Nephron (organoid): ENCODE results near the gene KCNQ4.
A peak's percentile ranks its signal among the peaks of the same experiment; 100 is the strongest.

ENCODE experiments used
- H3K27ac Mint-ChIP-seq, 3 experiments: 2 replicates each; pipeline ENCODE4 v1.8.0; 2020; ENCODE audit warnings: mixed read lengths in 3 of 3, mild to moderate bottlenecking in 2 of 3, moderate library complexity in 1 of 3
- H3K27me3 Mint-ChIP-seq: 2 replicates; pipeline ENCODE4 v1.8.0; 2021; ENCODE audit warnings: low read depth, mild to moderate bottlenecking, moderate library complexity, mixed read lengths
- H3K36me3 Mint-ChIP-seq: 2 replicates; pipeline ENCODE4 v1.8.0; 2020; ENCODE audit warnings: low read depth, mixed read lengths
- H3K4me1 Mint-ChIP-seq: 2 replicates; pipeline ENCODE4 v1.8.0; 2020; ENCODE audit warnings: mixed read lengths
- H3K4me3 Mint-ChIP-seq, 3 experiments: 2 replicates each; pipeline ENCODE4 v1.8.0; 2020; ENCODE audit warnings: mild to moderate bottlenecking in 3 of 3, mixed read lengths in 3 of 3, moderate library complexity in 2 of 3
- H3K9me3 Mint-ChIP-seq: 2 replicates; pipeline ENCODE4 v1.8.0; 2020; ENCODE audit warnings: mixed read lengths
- TF ChIP-seq, protein P1 (sequence below), 3 experiments: fragments of 200-600 bp; sonication (generic); IDR thresholded peaks; one replicate each; pipeline ENCODE4 v1.5.0; 2021; ENCODE audit warnings: antibody characterized with exemption in 3 of 3; ENCODE audit not compliant: unreplicated experiment in 3 of 3

The KCNQ4 gene

DNA sequence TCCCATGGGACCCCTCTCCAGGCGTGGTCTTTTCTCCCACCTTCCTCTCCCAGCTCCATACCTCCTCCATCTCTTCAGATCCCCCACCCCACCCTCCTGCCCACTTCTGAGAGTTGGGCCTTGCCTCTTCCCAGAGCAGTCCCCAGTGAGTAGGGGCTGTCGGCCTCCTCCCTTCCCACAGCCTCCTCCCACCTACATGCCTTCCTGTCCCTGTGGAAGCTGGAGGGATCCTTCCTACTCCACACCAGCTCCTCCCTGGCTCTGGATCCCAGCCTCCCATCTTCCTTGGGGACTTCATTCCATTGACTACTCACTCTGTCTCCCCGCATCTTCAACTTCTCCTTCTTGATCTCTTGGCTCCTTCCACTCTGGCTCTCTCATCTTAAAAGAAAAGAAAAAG, 24.9 kb downstream of the KCNQ4 start:
- Mint-ChIP-seq H3K36me3 (no peaks in the 10 kb centered on the region), H3K27me3 (peaks cover 9% of the 10 kb centered on the region), H3K27ac (peak overlapping the region; percentile 71 to 78 (median 78)), H3K9me3 (no peaks in the 10 kb centered on the region), H3K4me3 (peak overlapping the region in 1 of 3 experiments; percentile 5), H3K4me1 (peaks cover 42% of the 10 kb centered on the region)
- TF ChIP-seq, protein P1, sequence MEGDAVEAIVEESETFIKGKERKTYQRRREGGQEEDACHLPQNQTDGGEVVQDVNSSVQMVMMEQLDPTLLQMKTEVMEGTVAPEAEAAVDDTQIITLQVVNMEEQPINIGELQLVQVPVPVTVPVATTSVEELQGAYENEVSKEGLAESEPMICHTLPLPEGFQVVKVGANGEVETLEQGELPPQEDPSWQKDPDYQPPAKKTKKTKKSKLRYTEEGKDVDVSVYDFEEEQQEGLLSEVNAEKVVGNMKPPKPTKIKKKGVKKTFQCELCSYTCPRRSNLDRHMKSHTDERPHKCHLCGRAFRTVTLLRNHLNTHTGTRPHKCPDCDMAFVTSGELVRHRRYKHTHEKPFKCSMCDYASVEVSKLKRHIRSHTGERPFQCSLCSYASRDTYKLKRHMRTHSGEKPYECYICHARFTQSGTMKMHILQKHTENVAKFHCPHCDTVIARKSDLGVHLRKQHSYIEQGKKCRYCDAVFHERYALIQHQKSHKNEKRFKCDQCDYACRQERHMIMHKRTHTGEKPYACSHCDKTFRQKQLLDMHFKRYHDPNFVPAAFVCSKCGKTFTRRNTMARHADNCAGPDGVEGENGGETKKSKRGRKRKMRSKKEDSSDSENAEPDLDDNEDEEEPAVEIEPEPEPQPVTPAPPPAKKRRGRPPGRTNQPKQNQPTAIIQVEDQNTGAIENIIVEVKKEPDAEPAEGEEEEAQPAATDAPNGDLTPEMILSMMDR (IDR thresholded peaks at IDR 0.05; ENCODE audit: unreplicated experiment in 3 of 3) = no peak

DNA sequence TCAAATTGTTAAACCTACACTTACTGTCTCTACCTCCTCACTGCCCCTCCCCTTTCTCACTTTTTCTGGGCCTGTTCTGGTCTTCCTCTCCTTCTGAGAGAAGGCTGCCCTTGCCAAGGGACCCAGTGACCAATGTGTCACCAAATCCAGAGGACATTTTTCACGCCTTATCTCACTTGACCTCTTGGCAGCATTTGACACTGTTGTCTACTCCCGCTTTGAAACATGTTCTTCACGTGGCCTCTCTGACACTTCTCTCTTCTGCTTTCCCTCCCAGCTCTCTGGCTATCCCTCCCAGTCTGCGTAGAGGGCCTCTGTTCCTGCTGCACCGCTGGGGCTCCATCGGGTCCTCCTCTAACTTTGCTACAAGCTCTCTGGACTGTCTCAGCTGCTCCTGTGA, 25.3 kb downstream of the KCNQ4 start:
- peaks cover 9% of the 10 kb centered on the region for H3K27me3 Mint-ChIP-seq
- H3K36me3 Mint-ChIP-seq = no peaks in the 10 kb centered on the region
- TF ChIP-seq, protein P1 (IDR thresholded peaks at IDR 0.05; ENCODE audit: unreplicated experiment in 3 of 3) = no peak
- H3K4me3 Mint-ChIP-seq = peak overlapping the region in 1 of 3 experiments; percentile 5
- H3K9me3 Mint-ChIP-seq = no peaks in the 10 kb centered on the region
- H3K27ac Mint-ChIP-seq = peak overlapping the region; percentile 71 to 78 (median 78)
- H3K4me1 Mint-ChIP-seq = peaks cover 42% of the 10 kb centered on the region

DNA sequence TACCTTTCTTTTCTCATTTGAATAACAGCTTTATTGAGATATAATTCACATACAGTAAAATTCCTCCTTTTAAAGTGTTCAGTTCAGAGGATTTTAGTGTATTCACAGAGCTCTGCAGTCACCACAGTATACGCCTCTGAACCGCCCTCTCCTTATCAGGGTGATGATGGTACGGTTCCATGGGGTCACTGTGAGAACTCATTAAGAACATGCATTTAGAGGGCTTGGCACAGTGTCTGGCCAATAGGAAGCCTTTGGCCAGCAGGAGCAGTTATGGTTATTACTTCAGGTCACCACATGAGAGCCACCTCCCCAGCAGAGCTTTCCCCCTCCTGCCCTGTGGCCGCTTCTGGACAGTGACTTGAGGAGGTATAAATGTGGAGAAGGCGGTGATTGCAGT, 27.3 kb downstream of the KCNQ4 start:
- H3K27ac Mint-ChIP-seq = peak overlapping the region in 1 of 3 experiments; percentile 40
- H3K27me3 Mint-ChIP-seq = peaks cover 16% of the 10 kb centered on the region
- H3K36me3 Mint-ChIP-seq = no peaks in the 10 kb centered on the region
- no peaks in the 10 kb centered on the region for H3K9me3 Mint-ChIP-seq
- peaks cover 35% of the 10 kb centered on the region for H3K4me1 Mint-ChIP-seq
- H3K4me3 Mint-ChIP-seq = no peak overlapping the region
- TF ChIP-seq, protein P1 (IDR thresholded peaks at IDR 0.05; ENCODE audit: unreplicated experiment in 3 of 3) = no peak

DNA sequence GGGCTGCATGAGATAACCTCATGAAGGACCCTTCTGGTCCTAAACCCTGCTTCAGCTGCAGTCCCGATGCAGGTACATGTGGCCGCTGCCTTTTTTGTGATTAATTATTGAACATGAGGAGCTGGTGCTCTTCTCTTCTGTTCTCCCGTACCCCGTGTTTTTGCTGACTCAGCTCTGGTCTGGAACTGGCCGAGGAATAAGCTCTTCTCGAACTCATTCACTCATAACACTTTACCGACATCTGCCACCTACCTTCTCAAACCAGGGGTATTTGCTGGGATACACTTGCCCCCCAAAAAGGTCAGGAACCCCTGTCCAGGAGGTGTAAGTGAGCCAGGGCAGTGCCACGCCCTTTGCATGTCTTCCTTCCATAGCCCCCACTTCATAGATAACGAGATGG, 31.8 kb downstream of the KCNQ4 start:
- peaks cover 40% of the 10 kb centered on the region for H3K27me3 Mint-ChIP-seq
- H3K4me3 Mint-ChIP-seq = no peak overlapping the region
- H3K36me3 Mint-ChIP-seq = no peaks in the 10 kb centered on the region
- no peak overlapping the region for H3K27ac Mint-ChIP-seq
- TF ChIP-seq, protein P1 (IDR thresholded peaks at IDR 0.05; ENCODE audit: unreplicated experiment in 3 of 3) = no peak
- no peaks in the 10 kb centered on the region for H3K9me3 Mint-ChIP-seq
- H3K4me1 Mint-ChIP-seq = peaks cover 6% of the 10 kb centered on the region

DNA sequence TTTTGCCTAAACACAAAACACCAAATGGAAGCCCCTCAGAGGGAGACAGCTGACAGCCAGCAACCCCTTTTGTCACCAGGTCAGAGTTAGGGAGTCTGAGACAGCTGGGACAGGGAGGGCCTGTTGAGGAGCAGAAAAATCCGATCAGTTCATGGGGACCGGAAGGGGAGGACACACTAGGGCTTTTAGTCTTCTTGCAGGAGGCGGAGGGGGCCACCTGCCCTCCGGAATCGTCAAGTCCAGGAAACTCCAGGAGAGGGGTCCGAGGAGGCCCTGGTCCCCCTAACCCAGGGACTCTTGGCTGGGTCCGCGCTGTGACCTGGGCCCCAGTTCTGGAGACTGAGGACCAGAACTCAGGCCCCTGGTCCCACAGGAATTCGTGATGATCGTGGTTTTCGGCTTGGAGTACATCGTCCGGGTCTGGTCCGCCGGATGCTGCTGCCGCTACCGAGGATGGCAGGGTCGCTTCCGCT, 34.2 kb downstream of the KCNQ4 start:
- Mint-ChIP-seq H3K9me3 (no peaks in the 10 kb centered on the region), H3K4me1 (peaks cover 6% of the 10 kb centered on the region), H3K27me3 (peaks cover 32% of the 10 kb centered on the region), H3K4me3 (peak overlapping the region; percentile 68 to 77 (median 74)), H3K27ac (no peak overlapping the region), H3K36me3 (no peaks in the 10 kb centered on the region)
- TF ChIP-seq, protein P1 (IDR thresholded peaks at IDR 0.05; ENCODE audit: unreplicated experiment in 3 of 3) = no peak

DNA sequence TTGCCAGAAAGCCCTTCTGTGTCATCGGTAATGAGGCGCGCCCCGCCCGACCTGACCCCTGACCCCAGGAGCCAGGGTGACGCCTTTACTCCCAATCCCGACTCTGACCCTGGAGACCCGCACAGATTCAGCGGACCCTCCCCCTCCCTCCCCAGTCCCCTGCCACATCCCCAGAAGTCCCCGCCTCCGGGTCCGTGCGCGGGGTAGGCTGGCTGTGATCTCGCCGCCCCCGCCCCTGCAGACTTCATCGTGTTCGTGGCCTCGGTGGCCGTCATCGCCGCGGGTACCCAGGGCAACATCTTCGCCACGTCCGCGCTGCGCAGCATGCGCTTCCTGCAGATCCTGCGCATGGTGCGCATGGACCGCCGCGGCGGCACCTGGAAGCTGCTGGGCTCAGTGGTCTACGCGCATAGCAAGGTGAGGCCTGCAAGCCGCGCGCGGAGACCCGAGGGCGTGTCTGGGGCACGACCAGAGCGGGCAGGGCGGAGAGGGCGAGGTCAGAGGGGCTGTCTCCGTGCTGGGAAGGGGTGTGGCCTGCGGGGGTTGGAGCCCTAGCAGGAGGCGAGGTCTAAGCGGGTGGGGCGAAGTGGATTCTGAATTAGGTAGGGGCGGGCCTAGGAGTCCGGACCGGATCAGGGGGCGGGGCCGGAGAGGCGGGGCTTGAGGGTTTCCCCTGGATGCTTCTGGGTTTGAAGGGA, 34.8 kb downstream of the KCNQ4 start:
- Mint-ChIP-seq H3K9me3 (no peaks in the 10 kb centered on the region), H3K27ac (no peak overlapping the region), H3K27me3 (peaks cover 32% of the 10 kb centered on the region), H3K36me3 (no peaks in the 10 kb centered on the region), H3K4me3 (peak overlapping the region; percentile 45 to 77 (median 68)), H3K4me1 (peaks cover 6% of the 10 kb centered on the region)
- TF ChIP-seq, protein P1 (IDR thresholded peaks at IDR 0.05; ENCODE audit: unreplicated experiment in 3 of 3) = no peak
